KMS-11 (cell line): ENCODE measurements around the gene CTSZ.
A peak's percentile ranks its signal among the peaks of the same experiment; 100 is the strongest.

Source experiments
- H2AFZ ChIP-seq: fragments of 200-600 bp; sonication (generic); 2 replicates; pipeline ENCODE4 v1.6.1; 2016; ENCODE audit warnings: antibody characterized with exemption, mixed run types, low read depth
- H3K27ac ChIP-seq: fragments of 200-600 bp; sonication (generic); 2 replicates; pipeline ENCODE4 v1.6.1; 2016; ENCODE audit warnings: mild to moderate bottlenecking, mixed run types
- H3K27me3 ChIP-seq: fragments of 200-600 bp; sonication (generic); 2 replicates; pipeline ENCODE4 v1.6.1; 2017; ENCODE audit warnings: mild to moderate bottlenecking, low read depth, mixed run types, moderate library complexity; ENCODE audit not compliant: insufficient read depth
- H3K36me3 ChIP-seq: fragments of 200-600 bp; sonication (generic); 2 replicates; pipeline ENCODE4 v1.6.1; 2017; ENCODE audit warnings: mild to moderate bottlenecking, mixed run types; ENCODE audit not compliant: insufficient read depth
- H3K4me1 ChIP-seq: fragments of 200-600 bp; sonication (generic); 2 replicates; pipeline ENCODE4 v1.6.1; 2016; ENCODE audit warnings: mild to moderate bottlenecking, low read depth, mixed run types; ENCODE audit not compliant: poor library complexity, severe bottlenecking
- H3K4me2 ChIP-seq: fragments of 200-600 bp; sonication (generic); 2 replicates; pipeline ENCODE4 v1.7.0; 2016; ENCODE audit warnings: mild to moderate bottlenecking, mixed run types
- H3K4me3 ChIP-seq: fragments of 200-600 bp; sonication (generic); IDR thresholded peaks from 2 replicates; pipeline ENCODE4 v1.6.1; 2017; ENCODE audit warnings: low read depth, low read length, mixed read lengths; ENCODE audit not compliant: insufficient read depth
- H3K79me2 ChIP-seq: fragments of 200-600 bp; sonication (generic); 2 replicates; pipeline ENCODE4 v1.6.1; 2016; ENCODE audit warnings: low read depth, mixed run types; ENCODE audit not compliant: insufficient read depth
- H3K9ac ChIP-seq: fragments of 200-600 bp; sonication (generic); 2 replicates; pipeline ENCODE4 v1.6.1; 2016; ENCODE audit warnings: mild to moderate bottlenecking, mixed run types
- H4K20me1 ChIP-seq: fragments of 200-600 bp; sonication (generic); 2 replicates; pipeline ENCODE4 v1.6.1; 2016; ENCODE audit warnings: mild to moderate bottlenecking, mixed run types; ENCODE audit not compliant: insufficient read depth
- TF ChIP-seq, protein P1 (sequence below): fragments of 200-600 bp; sonication (generic); conservative IDR thresholded peaks from 2 replicates; pipeline ENCODE4 v1.6.1; 2017; ENCODE audit warnings: low read depth, mild to moderate bottlenecking, antibody characterized with exemption, low read length, moderate library complexity, mixed read lengths

CTSZ gene

GRCh38 chr20:58980711-58981627 lies 26.1 kb downstream of the CTSZ start, which contains the start of gene NELFCD:
NELFCD (plus strand) TSS chr20:58981256; CDS start chr20:58981310, 54 bp downstream.
- TF ChIP-seq, protein P1, sequence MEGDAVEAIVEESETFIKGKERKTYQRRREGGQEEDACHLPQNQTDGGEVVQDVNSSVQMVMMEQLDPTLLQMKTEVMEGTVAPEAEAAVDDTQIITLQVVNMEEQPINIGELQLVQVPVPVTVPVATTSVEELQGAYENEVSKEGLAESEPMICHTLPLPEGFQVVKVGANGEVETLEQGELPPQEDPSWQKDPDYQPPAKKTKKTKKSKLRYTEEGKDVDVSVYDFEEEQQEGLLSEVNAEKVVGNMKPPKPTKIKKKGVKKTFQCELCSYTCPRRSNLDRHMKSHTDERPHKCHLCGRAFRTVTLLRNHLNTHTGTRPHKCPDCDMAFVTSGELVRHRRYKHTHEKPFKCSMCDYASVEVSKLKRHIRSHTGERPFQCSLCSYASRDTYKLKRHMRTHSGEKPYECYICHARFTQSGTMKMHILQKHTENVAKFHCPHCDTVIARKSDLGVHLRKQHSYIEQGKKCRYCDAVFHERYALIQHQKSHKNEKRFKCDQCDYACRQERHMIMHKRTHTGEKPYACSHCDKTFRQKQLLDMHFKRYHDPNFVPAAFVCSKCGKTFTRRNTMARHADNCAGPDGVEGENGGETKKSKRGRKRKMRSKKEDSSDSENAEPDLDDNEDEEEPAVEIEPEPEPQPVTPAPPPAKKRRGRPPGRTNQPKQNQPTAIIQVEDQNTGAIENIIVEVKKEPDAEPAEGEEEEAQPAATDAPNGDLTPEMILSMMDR, result no peak
- no peaks in the 10 kb centered on the region for H3K27me3 ChIP-seq

DNA sequence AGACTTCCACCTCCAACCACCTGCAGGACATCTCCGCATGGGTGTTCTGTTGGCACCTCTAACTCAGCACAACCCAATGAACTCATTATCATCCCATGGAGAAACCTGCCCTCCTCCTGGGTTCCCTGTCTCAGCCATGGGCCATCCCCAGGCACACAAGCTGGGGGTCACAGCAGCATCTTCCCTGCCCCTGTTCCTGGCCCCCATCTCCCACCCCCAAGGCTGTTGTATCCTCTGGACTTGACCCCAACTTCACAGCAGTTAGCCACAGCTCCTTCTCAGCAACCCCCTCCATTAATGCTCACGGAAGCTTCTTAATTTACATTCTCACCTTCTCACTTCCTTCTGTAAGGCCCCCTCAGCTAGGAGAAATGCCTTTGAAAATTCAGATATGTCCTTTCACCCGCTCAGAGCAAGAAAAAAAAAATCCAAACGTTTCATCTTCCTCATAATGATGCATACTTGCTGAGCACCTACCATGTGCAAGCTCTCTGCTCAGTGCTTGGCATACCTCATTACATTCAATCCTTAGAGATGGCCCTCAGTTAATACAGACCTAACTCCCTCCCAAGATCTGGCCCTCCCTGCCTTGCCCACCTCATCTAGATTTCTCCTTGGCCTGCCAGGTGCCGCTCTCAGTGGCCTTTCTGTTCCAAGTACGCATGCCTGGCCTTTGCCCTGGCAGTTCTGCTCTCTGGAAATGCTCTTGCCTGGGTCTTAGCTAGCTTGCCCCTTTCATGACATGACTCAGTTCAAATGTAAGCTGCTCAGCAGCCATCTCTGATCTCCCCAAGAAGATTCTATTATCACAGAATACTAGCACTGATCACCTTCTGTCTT lies 28.5 kb downstream of the CTSZ start:
- no peak overlapping the region for H3K4me3 ChIP-seq
- no peak overlapping the region for H3K27ac ChIP-seq
- TF ChIP-seq, protein P1, result no peak
- H3K79me2 ChIP-seq, result peaks cover 22% of the 10 kb centered on the region
- H3K27me3 ChIP-seq, result no peaks in the 10 kb centered on the region
- peaks cover 12% of the 10 kb centered on the region for H3K4me1 ChIP-seq
- no peak overlapping the region for H3K9ac ChIP-seq
- H3K36me3 ChIP-seq, result no peaks in the 10 kb centered on the region
- H2AFZ ChIP-seq, result no peak overlapping the region
- no peak overlapping the region for H3K4me2 ChIP-seq
- no peaks in the 10 kb centered on the region for H4K20me1 ChIP-seq

More at GRCh38 chr20:58980711-58981627, 26.1 kb downstream of the CTSZ start, which contains the start of gene NELFCD:
- Histone ChIP-seq H2AFZ (peak within 1 kb of the TSS; percentile 91), H4K20me1 (no peaks in the 10 kb centered on the region), H3K36me3 (no peaks in the 10 kb centered on the region; the same call in 1 of the 2 replicates), H3K27ac (peak within 1 kb of the TSS; percentile 67), H3K4me2 (peak within 1 kb of the TSS; percentile 87), H3K4me1 (peaks cover 15% of the 10 kb centered on the region), H3K79me2 (peaks cover 46% of the 10 kb centered on the region), H3K4me3 (no peak within 1 kb of the TSS), H3K9ac (peak within 1 kb of the TSS; percentile 83)

- Histone ChIP-seq H3K27ac (no peak overlapping the region), H3K4me1 (no peaks in the 10 kb centered on the region), H2AFZ (no peak overlapping the region), H3K4me2 (no peak overlapping the region), H3K27me3 (no peaks in the 10 kb centered on the region), H4K20me1 (no peaks in the 10 kb centered on the region), H3K9ac (no peak overlapping the region), H3K79me2 (no peaks in the 10 kb centered on the region), H3K4me3 (no peak overlapping the region), H3K36me3 (no peaks in the 10 kb centered on the region)
- TF ChIP-seq, protein P1, result no peak
These were observed 30.9 kb downstream of the CTSZ start for GRCh38 chr20:58976061-58976730.

GRCh38 chr20:58975353-58975752 lies 31.7 kb downstream of the CTSZ start:
- H4K20me1 ChIP-seq, result no peaks in the 10 kb centered on the region
- no peak overlapping the region for H3K9ac ChIP-seq
- H3K4me1 ChIP-seq, result no peaks in the 10 kb centered on the region
- H3K36me3 ChIP-seq, result no peaks in the 10 kb centered on the region
- no peak overlapping the region for H3K27ac ChIP-seq
- H3K79me2 ChIP-seq, result no peaks in the 10 kb centered on the region
- TF ChIP-seq, protein P1, result no peak
- H2AFZ ChIP-seq, result no peak overlapping the region
- H3K4me2 ChIP-seq, result no peak overlapping the region
- H3K4me3 ChIP-seq, result no peak overlapping the region
- no peaks in the 10 kb centered on the region for H3K27me3 ChIP-seq
